HPDE6-E6E7 (cell line): ENCODE results near the gene RALGPS2.
"Not testable (repeated sequence)": the region's sequence is repeated elsewhere in the genome, so short reads cannot be mapped to it uniquely, and the experiment has no call there.

Experiments used
- DNase-seq: peaks from one replicate; pipeline ENCODE4 v3.0.0; 2011; ENCODE audit warnings: missing footprints; ENCODE audit errors: extremely low spot score

The RALGPS2 gene

DNA sequence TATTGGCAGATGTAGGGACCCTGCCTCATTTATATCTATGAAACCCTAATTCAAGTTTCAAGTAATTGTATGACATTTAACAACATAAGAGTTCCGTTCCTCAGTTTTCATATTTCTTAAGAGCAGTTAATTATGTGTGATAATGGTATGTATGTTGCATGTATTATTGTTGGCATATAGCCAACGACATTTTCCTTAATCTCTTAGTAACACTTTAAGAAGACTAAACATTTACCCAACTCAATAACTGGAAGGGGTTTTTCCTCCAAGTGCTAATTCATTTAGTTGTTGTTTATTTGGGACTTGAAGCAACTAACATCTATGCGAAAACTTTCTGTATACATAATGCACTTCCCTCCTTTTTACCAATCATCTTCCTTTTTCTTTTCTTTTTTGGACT is 1.5 kb upstream of the RALGPS2 start:
- DNase-seq = no peak

DNA sequence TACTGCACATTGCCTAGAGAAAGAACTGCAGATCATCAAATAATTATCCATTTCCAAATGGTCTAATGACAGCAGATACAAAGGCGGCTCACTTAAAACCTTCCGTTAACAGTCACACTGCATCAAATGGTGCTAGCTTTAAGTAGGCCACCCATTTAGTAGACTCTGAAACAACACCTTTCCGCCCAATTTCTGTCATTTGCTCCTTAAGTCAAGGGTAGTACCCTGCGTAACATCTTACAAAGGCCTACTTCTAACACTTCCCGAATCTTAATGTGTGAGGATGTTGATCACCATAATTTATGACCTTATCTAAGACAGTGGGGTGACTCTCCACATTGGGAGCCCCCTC is 692 bp upstream of the RALGPS2 start:
- DNase-seq = no peak

DNA sequence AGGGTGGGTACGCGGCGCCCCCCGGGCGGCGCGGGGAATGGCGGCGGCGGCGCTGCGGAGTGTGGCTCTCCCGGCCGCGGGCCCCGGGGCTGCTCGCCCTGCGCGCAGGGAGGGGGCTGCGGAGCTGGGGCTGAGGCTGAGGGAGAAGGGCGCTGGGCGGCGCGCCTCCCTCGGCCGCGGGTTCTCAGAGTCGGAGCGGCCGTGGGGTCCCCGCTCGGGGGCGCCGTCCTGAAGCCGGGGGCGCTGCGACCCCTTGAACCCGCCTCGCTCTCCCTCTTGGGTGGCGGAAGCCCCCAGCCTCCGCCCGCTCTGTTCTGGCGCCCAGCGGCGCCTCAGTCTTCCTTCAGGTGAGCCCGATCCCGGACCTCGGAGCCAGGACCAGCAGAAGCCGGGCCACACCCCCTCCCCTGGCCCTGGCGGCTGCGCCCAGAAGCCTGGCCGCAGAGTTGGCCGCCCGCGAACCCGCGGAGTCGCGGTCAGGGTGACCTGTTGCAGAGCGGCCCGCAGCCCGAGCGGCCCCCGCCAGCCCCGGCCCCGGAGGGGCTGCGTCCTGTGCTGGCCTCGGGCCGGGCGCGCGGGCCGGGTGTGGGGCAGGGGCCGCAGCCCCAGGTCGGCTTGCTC is 532 bp downstream of the RALGPS2 start:
- DNase-seq = peak; percentile 25

DNA sequence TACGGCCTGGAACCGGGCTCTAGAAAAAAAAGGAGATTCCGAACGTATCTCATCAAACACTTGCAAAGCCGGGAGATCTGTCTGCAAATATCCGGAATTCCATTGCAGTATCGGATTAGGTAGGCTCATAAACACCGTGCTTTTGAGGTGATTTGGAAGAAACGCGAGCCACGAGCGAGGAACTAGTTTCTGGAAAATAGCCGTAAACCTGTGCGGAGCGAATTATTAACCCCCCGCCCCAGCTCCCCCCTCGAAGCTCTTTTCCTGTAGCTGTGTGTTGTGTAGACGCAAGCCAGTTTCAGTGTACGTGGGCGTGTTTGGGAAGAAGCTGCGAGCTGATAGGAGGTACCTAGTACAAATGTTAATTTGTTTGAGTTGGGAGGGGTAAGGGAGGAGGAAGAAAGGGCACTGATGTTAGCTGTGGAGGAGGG is 1.1 kb downstream of the RALGPS2 start:
- peak; percentile 71 for DNase-seq

DNA sequence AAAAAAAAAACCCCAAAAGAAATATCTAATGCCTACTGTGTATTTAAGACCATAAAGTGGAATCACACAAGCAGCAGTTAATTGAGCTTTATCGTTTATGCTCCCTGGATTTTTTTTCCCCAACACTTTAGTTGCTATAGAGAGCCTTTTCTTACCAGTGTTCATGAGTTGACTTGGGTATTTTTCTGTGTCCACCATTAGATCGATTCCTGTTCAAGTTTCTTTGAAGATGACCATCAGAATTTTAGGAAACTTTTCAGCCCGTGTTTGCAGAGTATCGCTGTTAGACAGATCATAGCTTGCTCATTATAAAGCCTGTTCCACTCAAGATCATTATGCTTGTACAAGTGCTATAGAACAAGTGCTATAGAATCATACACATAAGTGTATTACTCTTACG is 1.5 kb downstream of the RALGPS2 start:
- DNase-seq = no peak

DNA sequence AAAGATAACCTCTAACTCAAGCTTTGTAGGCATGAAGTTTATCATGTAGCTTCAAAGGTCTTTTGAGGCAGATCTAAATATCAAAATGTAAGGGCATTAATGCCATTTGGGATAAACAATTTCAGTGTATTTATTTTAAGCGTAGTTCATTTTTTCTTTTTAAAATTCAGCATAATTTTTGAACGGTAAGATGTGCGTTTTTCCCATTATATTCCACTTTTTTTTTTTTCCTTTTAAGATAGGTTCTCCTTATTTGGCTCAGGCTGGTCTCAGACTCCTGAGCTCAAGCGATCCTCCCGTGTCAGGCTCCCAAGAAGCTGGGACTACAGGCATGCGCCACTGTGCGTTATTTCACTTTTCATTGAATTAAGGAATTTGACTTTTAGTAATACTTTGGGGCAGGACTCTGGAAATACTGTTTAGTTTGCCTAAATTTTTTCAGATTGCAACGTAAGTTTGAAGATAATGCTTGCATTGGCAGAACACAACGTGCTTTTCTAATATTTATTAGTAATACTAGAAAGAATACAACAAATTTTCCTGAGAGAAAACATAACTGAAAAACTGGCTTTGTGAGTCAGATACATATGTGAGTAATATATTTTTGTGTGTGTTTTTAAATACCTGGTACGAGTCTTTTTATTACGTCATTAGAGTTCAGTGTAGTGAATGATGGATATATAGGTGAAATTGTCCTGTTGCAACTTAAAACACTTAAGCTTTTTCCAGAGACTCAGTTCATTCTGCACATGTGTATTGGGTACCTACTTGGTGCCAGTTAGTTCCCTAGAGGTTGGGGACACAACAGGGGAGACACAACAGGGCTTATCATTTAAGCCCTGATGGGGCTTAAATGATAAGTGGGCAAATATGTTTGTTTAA is 2.2 kb downstream of the RALGPS2 start:
- DNase-seq = no peak

DNA sequence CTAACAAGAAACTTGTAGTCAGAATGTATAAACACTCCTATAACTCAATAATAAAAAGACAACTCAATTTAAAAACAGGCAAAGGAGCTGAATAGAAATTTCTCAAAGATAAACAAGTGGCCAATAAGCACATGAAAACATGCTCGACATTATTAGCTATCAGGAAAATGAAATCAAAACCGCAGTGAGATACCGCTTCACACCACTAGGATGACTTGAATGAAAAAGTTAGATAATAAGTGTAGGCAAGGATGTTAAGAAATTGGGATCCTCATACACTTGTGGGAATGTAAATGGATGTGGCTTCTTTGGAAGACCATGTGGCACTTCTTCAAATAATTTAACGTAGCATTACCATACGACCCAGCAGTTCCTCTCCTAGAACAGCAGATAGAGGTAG is 8.9 kb downstream of the RALGPS2 start:
- no peak for DNase-seq

DNA sequence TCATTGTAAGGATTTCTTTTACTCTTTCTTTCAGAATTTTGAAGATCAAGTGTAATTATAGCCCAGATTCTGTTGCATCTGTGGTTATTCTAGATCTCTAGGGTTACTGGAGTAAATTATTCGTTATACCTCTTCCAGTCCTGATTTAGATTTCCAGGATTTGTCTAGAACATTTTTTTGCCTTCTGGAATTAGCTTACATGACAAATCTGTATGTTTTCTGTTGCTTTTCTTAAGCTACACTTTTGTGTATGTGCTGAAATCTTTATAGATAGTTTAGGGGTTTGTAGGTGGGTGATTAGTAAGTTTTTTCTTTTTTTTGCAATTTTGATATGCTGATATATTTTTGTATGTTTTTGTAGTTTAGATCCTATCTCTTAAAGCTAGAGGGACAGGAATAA is 13.7 kb downstream of the RALGPS2 start:
- no peak for DNase-seq

DNA sequence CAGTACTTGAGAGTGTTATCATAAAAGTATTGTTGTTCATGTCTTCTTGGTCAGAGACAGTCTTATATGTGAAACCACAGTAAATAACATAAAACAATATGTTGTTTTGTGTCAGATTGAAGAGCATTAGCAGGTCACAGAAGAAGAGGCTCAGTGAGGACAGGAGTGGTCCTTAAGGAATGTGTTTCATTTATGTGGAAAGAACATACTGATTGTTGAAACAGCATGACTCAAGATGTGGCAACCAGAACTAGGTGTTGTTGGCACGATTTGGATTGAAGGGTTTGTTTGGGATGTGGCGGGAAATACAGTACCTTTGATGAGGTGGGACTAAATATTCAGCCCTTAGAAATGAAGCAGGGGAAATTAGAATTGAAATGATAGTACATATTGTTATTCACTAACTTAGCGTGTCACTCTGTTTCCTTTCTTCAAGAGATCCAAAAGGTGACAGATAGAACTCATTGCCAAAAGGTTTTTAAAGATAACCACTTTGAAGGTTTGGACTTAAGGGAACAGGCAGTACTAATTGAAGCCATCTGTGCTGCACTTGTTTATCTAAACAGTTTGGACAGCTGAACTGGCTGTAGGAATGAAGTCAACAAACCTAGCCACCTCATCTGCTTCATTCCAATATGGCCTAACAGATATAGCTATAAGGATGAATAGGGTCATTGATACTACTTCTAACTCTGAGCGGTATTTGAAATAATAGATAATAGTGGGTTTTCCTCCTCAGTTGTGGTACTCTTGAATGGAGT is 14.4 kb downstream of the RALGPS2 start:
- DNase-seq = no peak

DNA sequence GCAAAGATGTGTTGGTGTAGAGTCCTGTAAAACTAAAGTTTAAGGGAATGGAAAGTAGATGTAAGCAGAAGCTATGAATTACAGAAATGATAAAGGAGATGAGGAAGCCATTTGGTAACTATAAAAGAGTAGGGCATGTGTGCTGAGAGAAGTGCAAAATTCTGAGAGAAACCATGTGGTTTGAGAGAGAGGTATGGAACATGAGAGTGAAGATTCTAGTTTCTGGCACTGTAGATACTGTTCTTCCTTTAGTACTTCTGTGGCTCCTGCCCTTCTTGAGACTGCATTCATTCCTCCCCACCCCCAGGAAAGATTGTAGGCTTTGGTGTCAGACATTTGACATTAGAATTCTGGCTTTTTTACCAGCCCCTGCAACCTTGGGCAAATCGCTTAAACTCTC is 15.4 kb downstream of the RALGPS2 start:
- DNase-seq = no peak

DNA sequence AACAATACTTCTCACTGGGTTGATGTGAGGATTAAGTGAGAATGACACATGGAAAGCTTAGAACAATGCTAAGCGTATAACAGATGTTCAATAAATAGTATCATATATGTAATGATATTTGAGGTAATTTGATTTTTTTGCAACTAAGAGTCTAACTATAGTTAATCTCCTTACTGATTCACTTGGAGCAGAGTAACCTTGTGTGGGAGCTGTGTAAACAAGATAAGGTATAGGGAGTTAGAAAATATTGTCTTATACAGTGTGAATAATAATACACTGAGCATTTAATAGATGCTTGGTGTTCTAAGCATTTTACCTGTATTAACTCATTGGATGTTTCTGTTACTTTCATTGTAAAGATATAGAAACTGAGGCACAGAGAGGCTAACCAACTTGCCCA is 15.9 kb downstream of the RALGPS2 start:
- DNase-seq = no peak

DNA sequence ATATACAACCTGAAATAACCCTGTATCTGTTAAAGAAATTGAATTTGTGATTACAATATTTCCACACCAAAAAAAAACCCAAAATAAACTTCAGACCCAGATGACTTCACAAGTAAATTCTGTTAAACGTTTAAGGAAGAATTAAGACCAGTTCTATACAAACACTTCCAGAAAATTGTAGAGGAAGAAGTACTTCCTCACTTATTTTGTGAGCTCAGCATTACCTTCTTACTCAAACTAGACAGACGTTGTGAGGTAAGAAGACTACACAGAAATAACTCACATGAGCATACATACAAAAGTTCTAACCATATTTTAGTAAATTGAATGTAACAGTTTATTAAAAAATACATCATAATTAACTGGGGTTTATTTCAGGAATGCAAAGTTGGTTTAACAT is 18.8 kb downstream of the RALGPS2 start:
- no peak for DNase-seq

DNA sequence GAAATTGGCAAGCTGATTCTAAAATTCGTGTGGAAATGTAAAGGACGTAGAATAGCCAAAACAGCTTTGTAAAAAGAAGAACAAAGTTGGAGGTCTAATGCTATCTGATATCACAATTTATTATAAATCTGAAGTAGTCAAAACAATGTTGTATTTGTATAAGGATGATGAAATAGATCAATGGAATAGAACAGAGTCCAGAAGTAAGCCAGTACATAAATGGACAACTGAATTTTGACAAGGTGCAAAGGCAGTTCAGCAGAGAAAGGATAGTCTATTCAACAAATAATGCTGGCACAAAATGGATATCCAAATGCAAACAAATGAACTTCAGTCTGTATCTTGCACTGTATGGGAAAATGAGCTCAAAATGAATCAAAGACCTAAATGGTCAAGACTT is 20.2 kb downstream of the RALGPS2 start:
- DNase-seq = no peak

DNA sequence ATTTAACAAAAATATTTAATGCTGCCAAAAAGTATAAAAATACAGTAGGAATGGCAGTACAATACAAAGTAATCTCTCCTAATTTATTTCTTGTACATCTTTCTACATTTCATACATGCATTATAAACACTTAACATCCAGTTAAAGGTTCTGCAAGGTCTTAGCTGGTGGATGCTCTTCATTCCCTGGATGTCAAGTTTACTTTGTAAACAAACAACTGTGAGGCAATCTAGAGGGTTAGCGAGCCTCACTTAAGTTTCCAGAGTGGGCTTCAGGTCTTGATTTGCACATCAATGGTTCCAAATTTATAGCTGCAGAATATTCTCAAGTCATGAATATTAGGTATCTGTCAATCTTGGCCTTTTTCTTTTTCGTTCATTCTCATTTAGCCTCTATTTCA is 21.3 kb downstream of the RALGPS2 start:
- no peak for DNase-seq

DNA sequence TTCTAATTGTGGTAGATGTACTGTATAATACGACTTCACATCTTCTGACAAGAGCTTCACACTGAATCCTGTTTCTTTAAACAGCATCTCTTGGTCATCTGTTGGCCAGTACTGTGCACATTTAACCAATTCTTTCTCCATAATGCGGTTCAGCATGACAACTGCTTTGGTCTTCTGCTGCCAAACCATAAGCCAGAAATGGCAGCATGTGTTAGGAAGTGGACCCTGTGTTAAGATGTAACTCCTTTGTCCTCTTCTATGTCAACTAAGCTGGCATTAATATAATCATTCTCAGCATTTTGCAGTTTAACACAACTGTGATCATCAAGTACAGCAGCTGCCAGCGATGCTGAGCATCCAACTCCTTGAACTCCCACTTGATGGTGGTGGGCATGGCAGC is 22.3 kb downstream of the RALGPS2 start:
- not testable (repeated sequence) for DNase-seq

DNA sequence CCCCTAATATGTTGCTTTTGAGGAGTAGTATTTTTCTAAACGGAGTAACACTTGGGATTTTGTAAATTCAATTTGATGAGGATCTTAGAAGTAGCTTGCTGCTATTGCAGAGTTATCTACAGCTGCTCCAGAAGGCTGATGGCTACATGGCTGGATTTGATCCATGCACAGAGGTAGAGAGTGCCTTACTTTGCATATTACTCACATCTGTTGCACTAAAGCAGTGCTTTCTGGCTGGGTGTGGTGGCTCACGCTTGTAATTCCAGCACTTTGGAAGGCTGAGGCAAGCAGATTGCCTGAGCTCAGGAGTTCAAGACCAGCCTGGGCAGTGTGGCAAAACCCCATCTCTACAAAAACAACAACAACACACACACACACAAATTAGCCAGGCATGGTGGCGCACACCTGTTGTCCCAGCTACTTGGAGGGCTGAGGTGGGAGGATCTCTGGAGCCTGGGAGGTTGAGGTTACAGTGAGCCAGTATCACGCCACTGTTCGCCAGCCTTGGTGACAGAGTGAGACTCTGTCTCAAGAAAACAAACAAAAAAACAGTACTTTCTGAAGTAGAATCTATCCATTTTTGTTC is 24.6 kb downstream of the RALGPS2 start:
- no peak for DNase-seq

DNA sequence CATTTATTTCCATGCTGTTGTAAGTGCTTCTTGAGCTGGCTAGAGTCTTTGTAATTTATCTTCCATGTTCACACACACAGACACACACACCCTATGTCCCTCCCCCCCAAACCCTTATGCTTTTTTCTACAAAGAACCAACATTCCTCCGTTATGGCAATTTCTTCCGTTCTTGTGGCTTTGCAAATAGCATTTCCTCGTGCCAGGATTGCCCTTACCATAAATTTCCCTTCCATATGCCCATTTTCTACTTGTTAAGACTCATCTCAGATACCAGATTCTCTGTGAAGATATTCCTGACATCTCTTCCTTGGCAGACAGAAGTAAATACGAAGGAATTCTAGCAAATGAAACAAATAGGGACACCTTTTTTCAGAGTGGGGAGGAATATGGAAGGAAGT is 26.0 kb downstream of the RALGPS2 start:
- DNase-seq = no peak

DNA sequence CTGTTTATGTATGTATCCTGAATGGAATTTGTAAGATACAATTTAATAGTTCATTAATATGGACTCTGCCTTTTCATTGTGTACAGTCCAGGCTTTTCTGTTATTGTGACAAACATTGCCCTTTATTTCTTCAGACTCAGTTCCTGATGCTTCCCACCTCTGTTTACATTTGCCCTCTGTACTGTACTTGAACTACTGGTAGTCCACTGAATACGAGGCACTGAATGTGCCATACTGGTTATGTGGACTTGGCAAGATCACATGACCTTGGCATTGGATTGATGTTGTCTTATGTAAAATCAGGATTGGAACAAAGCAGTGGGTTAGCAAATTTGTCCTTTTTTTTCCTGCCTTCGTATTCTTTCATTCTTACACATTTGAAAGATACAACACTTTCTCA is 27.8 kb downstream of the RALGPS2 start:
- no peak for DNase-seq

DNA sequence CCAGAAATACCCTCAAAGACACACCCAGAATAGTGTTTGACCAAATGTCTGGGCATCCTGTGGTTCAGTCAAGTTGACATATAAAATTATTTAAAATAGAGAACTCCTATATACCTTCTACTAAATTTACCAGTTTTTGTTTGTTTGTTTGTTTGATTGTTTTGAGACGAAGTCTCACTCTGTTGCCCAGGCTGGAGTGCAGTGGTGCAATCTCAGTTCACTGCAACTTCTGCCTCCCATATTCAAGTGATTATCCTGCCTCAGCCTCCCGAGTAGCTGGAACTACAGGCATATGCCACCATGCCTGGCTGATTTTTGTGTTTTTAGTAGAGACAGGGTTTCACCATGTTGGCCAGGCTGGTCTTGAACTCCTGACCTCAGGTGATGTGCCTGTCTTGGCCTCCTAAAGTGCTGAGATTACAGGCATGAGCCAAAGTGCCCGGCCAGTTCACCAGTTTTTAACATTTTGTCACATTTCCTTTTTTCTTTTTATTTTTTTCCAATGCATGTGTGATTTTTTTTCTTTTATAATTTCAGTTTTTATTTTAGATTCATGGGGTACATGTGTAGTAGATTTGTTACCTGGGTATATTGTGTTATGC is 29.7 kb downstream of the RALGPS2 start:
- not testable (repeated sequence) for DNase-seq

DNA sequence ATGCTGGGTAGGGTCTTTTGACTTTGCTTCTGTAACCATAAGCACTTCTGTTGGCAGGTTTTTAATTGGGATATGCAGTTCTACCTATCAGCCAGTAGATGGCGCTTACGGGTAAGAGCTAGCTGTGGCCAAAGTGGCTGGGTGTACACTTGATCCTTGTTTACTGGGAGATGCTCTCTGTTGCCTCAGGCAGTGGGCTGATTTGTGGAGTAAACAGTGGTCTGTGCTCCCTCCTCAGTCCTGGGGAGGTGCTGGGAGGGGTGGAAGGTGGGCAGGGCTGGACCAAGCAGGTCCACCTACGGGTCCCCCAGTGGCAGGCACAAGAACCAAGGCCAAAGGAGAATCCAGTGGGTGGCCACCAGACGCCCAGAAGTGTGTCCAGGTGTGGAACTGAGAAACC is 43.4 kb downstream of the RALGPS2 start:
- no peak for DNase-seq

DNA sequence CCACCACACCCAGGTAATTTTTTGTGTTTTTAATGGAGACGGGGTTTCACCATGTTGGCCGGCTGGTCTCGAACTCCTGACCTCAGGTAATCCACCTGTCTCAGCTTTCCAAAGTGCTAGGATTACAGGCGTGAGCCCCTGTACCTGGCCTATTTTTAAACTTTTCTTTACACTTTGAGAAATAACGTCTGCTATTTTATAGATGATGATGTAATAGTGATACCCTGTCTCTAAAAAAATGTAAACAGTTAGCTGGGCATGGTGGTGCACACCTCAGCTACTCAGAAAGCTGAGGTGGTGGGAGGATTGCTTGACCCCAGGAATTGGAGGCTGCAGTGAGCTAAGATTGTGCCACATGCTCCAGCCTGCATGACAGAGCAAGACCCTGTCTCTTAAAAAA is 47.9 kb downstream of the RALGPS2 start:
- DNase-seq = no peak

DNA sequence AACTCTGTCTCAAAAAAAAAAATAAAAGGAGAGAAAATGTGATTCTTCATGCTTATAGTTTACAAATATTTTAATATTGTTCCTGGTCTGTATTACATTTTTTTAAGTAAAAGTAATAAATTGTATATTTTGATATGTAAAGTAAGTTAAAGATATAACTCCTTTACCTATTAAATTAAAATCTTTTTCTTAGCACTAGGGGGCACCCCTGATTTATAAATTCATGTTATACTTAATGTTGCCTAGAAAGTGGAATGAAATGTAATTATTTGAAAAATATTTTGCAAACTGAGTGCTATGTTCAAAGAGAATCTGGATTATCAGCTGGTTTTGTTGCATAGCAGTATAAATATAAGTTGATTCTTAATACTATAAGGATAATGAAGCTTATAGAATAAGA is 49.2 kb downstream of the RALGPS2 start:
- no peak for DNase-seq
